Caco-2 (cell line): ENCODE results near the gene AGK. TPM values are rescaled to one million over a fixed set of nuclear protein-coding genes. Genes with fewer than 3 reads are reported as not detected.

Source experiments
- BruUV-seq: library from RNA; stranded (reverse); fragments of 400-500 nt; replicated peaks from 2 replicates; lab custom pipeline; 2021; lab: Mats Ljungman, UMichigan
- CTCF ChIA-PET: fragments of 300-600 bp; sonication (Branson Sonifier 250); formaldehyde crosslinking; loops from one replicate; lab custom pipeline; 2022; ENCODE audit warnings: antibody characterized with exemption; lab: Charles Lee
- POLR2A ChIA-PET: fragments of 300-600 bp; sonication (Branson Sonifier 250); formaldehyde crosslinking; loops from one replicate; lab custom pipeline; 2022; ENCODE audit warnings: antibody characterized with exemption; lab: Charles Lee
- DNase-seq, 2 experiments: peaks; one replicate each; pipeline versions ENCODE4 v3.0.0 to v3.0.0-alpha.2; 2020 to 2022
- H3K27me3 ChIP-seq: replicated peaks from 2 replicates; pipeline ENCODE4 v1.6.0; 2011; ENCODE audit warnings: low read length; ENCODE audit not compliant: control insufficient read depth, insufficient read depth
- H3K36me3 ChIP-seq: 2 replicates; pipeline ENCODE4 v1.5.1; 2011; ENCODE audit warnings: low read length; ENCODE audit not compliant: control insufficient read depth, insufficient read depth
- H3K4me1 ChIP-seq: fragments of 250-450 bp; sonication (Bioruptor Pico); 2 replicates; pipeline ENCODE4 v1.5.1; 2020; ENCODE audit warnings: mild to moderate bottlenecking
- H3K4me3 ChIP-seq: 2 replicates; pipeline ENCODE4 v1.5.1; 2011; ENCODE audit warnings: low read depth, mild to moderate bottlenecking, control low read depth, low read length
- H3K9me3 ChIP-seq: fragments of 250-450 bp; sonication (Bioruptor Pico); 2 replicates; pipeline ENCODE4 v1.5.1; 2020; ENCODE audit warnings: mild to moderate bottlenecking, moderate library complexity
- H3K27ac Mint-ChIP-seq: one replicate; pipeline ENCODE4 v1.8.0; 2022; ENCODE audit warnings: mixed read lengths; ENCODE audit not compliant: unreplicated experiment
- H3K27me3 Mint-ChIP-seq: one replicate; pipeline ENCODE4 v1.8.0; 2022; ENCODE audit warnings: mixed read lengths; ENCODE audit not compliant: insufficient read depth, unreplicated experiment
- H3K36me3 Mint-ChIP-seq: one replicate; pipeline ENCODE4 v1.8.0; 2022; ENCODE audit warnings: mild to moderate bottlenecking, mixed read lengths; ENCODE audit not compliant: insufficient read depth, unreplicated experiment
- H3K4me1 Mint-ChIP-seq: one replicate; pipeline ENCODE4 v1.8.0; 2022; ENCODE audit warnings: low read depth, mixed read lengths; ENCODE audit not compliant: unreplicated experiment
- H3K4me3 Mint-ChIP-seq: one replicate; pipeline ENCODE4 v1.8.0; 2022; ENCODE audit warnings: mild to moderate bottlenecking, moderate library complexity, mixed read lengths; ENCODE audit not compliant: unreplicated experiment
- H3K9me3 Mint-ChIP-seq: one replicate; pipeline ENCODE4 v1.8.0; 2022; ENCODE audit warnings: mixed read lengths; ENCODE audit not compliant: unreplicated experiment
- intact Hi-C: fragments of 100-400 bp; cut with micrococcal nuclease; formaldehyde crosslinking; loops from one replicate; pipeline ENCODE4 v1.10.0; 2022; ENCODE audit not compliant: unreplicated experiment
- total RNA-seq: library from RNA; stranded (reverse); gene quantifications from 2 replicates; pipeline ENCODE4 v1.2.3, GENCODE V29; 2022
- TF ChIP-seq, protein P1 (sequence below), 2 experiments: fragments of 200-600 bp in 1 of 2; IDR thresholded peaks; 1 replicate in 1 of 2; 2 replicates in 1 of 2; pipeline versions ENCODE4 v1.5.1 to v1.8.0; 2011 to 2022; ENCODE audit warnings: antibody characterized with exemption in 1 of 2, control low read depth in 1 of 2, inconsistent platforms in 1 of 2, low read depth in 1 of 2, low read length in 1 of 2, mild to moderate bottlenecking in 1 of 2, moderate library complexity in 1 of 2; ENCODE audit not compliant: insufficient read depth in 1 of 2, severe bottlenecking in 1 of 2, unreplicated experiment in 1 of 2

The AGK gene
- total RNA-seq, 1 experiment from 2014 or later, result 32.3 TPM

DNA sequence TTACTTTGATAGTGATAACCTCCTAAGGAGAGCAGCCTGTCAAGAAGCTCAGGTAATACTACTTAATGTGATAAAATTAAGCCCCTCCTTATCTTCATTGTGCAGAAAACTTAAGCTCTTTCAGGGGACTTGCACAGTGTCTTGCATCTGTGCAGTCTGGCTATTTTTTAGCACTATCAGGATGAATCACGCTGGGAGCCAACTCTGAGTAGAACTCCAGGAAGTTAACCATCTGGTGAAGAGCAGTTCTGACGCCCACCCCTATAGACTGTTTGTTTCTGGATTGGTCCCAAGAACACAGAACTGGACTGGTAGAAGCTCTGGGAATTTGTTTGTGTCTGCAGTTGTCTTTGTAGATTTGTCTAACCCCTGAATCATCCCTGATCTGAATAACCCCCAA, 41.9 kb downstream of the AGK start:
- Histone ChIP-seq H3K4me1 (no peaks in the 10 kb centered on the region), H3K9me3 (no peaks in the 10 kb centered on the region), H3K36me3 (no peaks in the 10 kb centered on the region), H3K4me3 (no peak overlapping the region), H3K27me3 (no peaks in the 10 kb centered on the region)
- no peak for DNase-seq
- intact Hi-C loops, result no loop called here
- H3K4me3 Mint-ChIP-seq, result no peak overlapping the region
- no peaks in the 10 kb centered on the region for H3K36me3 Mint-ChIP-seq
- no peaks in the 10 kb centered on the region for H3K27me3 Mint-ChIP-seq
- ChIA-PET POLR2A (no interaction called here), CTCF (no interaction called here)
- H3K4me1 Mint-ChIP-seq, result no peaks in the 10 kb centered on the region
- no TSS peak for BruUV-seq
- H3K9me3 Mint-ChIP-seq, result no peaks in the 10 kb centered on the region
- TF ChIP-seq, protein P1, sequence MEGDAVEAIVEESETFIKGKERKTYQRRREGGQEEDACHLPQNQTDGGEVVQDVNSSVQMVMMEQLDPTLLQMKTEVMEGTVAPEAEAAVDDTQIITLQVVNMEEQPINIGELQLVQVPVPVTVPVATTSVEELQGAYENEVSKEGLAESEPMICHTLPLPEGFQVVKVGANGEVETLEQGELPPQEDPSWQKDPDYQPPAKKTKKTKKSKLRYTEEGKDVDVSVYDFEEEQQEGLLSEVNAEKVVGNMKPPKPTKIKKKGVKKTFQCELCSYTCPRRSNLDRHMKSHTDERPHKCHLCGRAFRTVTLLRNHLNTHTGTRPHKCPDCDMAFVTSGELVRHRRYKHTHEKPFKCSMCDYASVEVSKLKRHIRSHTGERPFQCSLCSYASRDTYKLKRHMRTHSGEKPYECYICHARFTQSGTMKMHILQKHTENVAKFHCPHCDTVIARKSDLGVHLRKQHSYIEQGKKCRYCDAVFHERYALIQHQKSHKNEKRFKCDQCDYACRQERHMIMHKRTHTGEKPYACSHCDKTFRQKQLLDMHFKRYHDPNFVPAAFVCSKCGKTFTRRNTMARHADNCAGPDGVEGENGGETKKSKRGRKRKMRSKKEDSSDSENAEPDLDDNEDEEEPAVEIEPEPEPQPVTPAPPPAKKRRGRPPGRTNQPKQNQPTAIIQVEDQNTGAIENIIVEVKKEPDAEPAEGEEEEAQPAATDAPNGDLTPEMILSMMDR (IDR thresholded peaks at IDR 0.05; ENCODE audit: insufficient read depth in 1 of 2, low read depth in 1 of 2, low read length in 1 of 2, severe bottlenecking in 1 of 2, unreplicated experiment in 1 of 2), result no peak
- no peak overlapping the region for H3K27ac Mint-ChIP-seq

DNA sequence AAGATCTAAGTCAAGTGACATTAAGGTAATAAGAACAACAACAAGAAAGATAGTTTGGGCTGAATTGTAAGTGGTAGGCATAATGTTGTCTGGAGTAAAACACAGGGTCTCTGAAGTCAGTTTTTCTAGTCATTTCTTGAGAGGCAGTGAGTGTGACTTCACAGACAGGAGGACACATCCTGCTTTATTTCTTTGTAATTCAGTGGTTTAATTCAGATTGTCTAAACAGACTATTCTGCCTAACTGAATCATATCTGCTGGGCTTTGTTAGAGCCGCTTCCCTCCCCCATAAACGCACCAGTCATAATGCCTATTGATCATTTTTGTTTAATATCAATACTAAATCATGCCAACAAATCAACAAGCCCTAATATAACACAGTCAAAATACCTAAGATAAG, 46.8 kb downstream of the AGK start:
- intact Hi-C loops, result no loop called here
- H3K9me3 ChIP-seq, result no peaks in the 10 kb centered on the region
- ChIA-PET CTCF (no interaction called here), POLR2A (no interaction called here)
- H3K4me1 ChIP-seq, result no peaks in the 10 kb centered on the region
- H3K4me3 ChIP-seq, result no peak overlapping the region
- no peaks in the 10 kb centered on the region for H3K36me3 Mint-ChIP-seq
- TF ChIP-seq, protein P1 (IDR thresholded peaks at IDR 0.05; ENCODE audit: insufficient read depth in 1 of 2, low read depth in 1 of 2, low read length in 1 of 2, severe bottlenecking in 1 of 2, unreplicated experiment in 1 of 2), result no peak
- no peaks in the 10 kb centered on the region for H3K4me1 Mint-ChIP-seq
- no peak overlapping the region for H3K27ac Mint-ChIP-seq
- no peaks in the 10 kb centered on the region for H3K9me3 Mint-ChIP-seq
- H3K4me3 Mint-ChIP-seq, result no peak overlapping the region
- H3K27me3 Mint-ChIP-seq, result no peaks in the 10 kb centered on the region
- no peaks in the 10 kb centered on the region for H3K27me3 ChIP-seq
- no TSS peak for BruUV-seq
- no peak for DNase-seq
- H3K36me3 ChIP-seq, result no peaks in the 10 kb centered on the region

DNA sequence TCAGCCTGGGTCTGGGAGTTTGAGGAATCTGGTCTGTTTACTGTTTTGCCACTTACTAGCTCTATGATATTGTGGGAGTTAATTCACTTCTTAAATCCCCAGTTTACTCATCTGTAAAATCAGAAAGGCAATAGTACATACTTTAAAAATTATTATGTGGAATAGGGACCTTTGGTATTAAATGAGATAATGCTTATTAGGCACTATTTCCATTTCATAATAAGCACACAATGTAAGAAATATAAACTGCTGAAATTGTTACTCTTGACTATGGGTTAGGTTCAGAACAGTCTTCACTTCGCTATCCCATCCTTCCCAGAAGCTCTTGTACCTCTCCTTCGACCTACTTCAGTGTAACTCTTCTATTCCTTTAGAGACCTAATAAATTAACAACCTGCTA, 47.2 kb downstream of the AGK start:
- no TSS peak for BruUV-seq
- Histone ChIP-seq H3K27me3 (no peaks in the 10 kb centered on the region), H3K4me3 (no peak overlapping the region), H3K36me3 (no peaks in the 10 kb centered on the region), H3K9me3 (no peaks in the 10 kb centered on the region), H3K4me1 (no peaks in the 10 kb centered on the region)
- Mint-ChIP-seq H3K9me3 (no peaks in the 10 kb centered on the region), H3K36me3 (no peaks in the 10 kb centered on the region), H3K27ac (no peak overlapping the region), H3K27me3 (no peaks in the 10 kb centered on the region), H3K4me1 (no peaks in the 10 kb centered on the region), H3K4me3 (no peak overlapping the region)
- TF ChIP-seq, protein P1 (IDR thresholded peaks at IDR 0.05; ENCODE audit: insufficient read depth in 1 of 2, low read depth in 1 of 2, low read length in 1 of 2, severe bottlenecking in 1 of 2, unreplicated experiment in 1 of 2), result no peak
- ChIA-PET CTCF (no interaction called here), POLR2A (no interaction called here)
- intact Hi-C loops, result no loop called here
- DNase-seq, result no peak
